GM20431 (cell line): ENCODE measurements around the gene GMPPA.

Source experiments
- in situ Hi-C: fragments of 300-500 bp; cut with MseI, MboI; formaldehyde crosslinking; loops from one replicate; pipeline ENCODE4 v1.15.0; 2020; ENCODE audit warnings: low sequenced_read_pairs; ENCODE audit not compliant: unreplicated experiment

GMPPA gene

DNA sequence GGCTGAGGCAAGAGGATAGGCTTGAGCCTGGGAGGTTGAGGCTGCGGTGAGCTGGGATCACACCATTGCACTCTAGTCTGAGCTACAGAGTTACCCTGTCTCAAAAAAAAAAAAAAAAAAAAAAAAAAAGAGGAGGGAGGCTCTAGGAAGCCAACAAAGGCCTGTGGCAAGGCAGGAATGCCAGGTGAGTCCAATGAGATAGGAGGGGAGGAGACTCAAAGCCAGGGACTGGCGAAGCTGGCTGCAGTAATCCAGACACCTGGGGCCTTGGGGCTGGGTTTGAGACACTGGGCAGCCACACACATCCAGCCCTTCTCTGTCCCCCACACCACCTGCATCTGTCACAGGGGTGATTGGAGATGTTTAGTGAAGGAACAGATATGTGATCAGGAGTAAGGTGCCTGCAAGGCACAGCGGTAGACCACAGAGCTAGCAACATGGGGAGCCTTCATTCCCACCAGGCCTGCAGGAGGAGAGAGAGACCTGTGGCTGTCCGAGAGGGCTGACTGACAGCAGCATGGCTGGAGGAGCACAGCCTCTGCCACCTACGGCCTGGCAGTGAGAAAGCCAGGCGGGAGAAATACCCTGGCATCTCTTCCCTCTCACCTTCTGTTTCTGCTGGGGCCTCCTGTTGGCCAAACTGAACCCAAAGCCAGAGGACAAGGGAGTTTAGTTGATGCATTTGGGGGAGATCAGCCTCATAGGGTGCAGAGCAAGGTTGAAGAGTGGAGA lies 35.4 kb downstream of the GMPPA start:
- in situ Hi-C loops = no loop called here

DNA sequence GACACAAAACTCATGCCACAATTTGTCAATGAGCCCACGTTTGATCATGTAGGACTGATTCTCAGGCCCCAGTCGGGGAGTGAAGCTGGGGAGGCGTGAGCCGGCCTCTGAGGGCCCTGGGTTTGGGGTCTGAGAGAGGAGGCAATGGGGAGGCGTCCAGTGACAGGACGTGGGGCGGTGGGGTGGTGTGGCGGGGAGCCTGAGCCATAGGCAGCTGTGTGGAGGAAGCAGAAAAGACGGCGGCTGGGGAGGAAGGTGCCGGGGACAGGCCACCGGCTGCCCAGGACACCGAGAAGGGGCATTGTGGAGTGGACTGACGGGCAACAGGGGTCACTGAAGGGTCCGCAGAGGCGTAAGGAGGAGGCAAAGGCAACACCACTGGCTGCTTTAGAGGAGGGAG lies 37.7 kb downstream of the GMPPA start:
- in situ Hi-C loops = no loop called here

DNA sequence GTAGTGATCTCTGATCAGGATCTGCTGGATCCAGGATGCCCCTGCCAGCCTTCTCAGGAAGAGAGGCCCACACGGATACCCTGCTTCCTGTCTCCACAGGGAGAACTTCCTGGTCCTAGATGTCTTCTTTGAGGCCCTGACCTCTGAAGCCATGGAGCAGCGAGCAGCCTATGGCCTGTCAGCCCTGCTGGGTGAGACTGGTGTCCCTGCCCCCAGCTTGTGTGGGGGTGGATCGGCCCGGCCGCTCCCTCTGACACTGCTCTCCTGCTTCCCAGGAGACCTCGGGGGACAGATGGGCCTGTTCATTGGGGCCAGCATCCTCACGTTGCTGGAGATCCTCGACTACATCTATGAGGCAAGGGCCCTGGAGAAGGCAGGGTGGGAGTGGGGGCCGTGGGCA lies 38.3 kb downstream of the GMPPA start:
- in situ Hi-C loops = no loop called here

- in situ Hi-C loops = no loop called here
Observed at GRCh38 chr2:219537657-219538488, 39.2 kb downstream of the GMPPA start.

GRCh38 chr2:219538504-219538951 lies 39.8 kb downstream of the GMPPA start:
- in situ Hi-C loops = no loop called here

DNA sequence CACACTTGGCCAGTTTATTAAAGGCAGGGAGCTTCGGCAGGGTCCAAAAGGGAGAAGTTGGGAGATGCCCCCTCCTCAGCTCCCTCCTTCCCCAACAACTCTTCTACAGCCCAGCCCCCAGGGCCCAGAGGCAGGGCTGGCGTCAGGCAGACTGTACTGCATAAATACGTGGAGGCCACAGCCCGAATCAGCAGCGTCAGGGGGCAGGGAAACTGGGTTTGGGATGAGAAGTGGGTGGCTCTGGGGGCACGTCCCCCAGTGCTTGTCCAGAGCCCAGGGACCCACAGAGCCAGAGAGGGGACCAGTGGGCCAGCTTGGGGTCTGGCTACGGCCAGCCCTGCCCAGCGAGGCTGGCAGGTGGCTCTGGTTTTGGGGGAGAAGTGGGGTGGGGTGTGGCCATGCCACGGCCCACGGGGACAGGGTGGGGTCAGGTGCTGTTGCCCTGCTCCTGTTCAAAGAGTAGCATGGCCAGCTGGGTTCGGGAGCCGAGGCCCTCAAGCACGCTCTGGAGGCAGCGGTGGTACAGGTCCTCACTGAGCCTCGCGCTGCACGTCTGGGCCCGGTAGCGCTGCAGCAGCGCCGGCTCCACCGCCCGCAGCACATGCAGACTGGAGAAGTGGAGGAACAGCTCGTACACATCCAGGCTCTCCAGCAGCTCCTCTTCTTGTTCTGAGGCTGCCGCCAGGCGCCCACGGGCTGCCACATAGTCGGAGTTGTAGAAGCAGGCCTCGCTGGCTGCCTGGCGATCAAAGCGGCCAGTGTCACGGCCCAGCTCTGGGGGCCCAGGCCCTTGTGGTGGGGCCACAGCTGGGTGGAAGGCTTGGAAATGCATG lies 40.5 kb downstream of the GMPPA start:
- in situ Hi-C loops = no loop called here

GRCh38 chr2:219539926-219540678 lies 41.4 kb downstream of the GMPPA start:
- in situ Hi-C loops = no loop called here

- in situ Hi-C loops = no loop called here
Observed at GRCh38 chr2:219540784-219541504, 42.3 kb downstream of the GMPPA start.

DNA sequence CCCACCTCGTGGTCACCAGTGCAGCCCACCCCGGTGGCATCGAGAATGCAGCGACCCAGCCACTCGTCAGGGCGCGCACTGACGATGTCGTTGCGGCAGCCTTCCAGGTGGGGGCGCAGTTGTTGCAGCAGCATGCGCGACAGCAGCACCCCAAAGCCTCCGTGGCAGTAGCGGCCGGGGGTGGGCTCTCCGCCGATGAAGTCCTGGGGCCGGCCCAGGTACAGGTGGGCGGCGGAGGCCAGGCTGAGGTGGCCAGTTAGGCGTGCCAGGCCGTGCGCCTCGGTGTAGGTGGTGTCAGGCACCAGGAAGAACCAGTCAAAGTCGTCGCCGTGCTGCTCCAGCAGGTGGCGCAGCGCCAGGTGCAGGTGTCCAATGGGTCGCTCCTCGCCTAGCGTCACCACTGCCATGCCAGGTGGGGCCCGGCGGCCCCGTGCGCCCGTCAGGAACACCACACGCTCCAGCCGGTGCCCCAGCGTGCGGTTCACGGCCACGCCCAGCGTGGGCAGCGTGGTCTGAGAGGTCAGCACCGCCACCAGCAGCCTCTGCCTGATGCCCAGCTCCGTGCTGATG lies 43.0 kb downstream of the GMPPA start:
- in situ Hi-C loops = no loop called here

DNA sequence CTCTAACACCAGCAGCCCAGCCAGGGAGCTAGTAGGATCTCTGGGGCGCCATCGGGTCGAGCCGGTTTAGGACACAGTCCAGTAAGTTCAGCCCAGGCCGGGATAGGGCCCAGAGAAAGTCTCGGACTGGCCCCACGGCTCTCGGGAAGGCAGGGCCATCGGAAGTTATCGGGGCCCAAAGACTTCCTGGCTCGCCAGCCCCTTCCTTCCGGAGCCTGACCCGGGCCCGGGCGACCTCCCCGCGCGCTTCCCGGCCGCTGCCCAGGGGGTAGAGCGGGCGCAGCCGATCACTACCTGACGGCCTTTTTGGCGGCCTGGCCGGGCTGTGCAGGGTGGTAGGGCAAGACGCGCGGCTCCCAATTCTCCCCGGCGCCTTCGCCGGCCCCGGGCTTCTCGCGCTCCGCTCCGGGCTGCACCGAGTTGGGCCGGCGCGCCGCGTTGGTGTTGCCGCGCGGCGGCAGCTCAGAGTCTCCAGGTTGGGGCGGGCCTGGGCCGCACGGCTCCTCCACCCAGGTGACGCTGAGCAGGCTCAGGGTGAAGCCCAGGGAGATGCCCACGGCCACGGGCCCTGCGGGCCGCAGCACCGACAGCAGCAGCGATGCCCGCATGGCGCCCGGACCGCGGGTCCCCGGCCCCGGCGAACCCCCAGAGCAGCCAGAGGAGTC lies 44.4 kb downstream of the GMPPA start:
- in situ Hi-C loops = no loop called here

GRCh38 chr2:219543596-219544358 lies 45.1 kb downstream of the GMPPA start, which contains the start of the genes CHPF and TMEM198:
Gene CHPF, minus strand, starts transcription at chr2:219543809. Its CDS starts 271 bp downstream, at chr2:219543538.
Gene TMEM198, plus strand, starts transcription at chr2:219544028. Its CDS starts 700 bp downstream, at chr2:219544728.
- in situ Hi-C loops = no loop called here

DNA sequence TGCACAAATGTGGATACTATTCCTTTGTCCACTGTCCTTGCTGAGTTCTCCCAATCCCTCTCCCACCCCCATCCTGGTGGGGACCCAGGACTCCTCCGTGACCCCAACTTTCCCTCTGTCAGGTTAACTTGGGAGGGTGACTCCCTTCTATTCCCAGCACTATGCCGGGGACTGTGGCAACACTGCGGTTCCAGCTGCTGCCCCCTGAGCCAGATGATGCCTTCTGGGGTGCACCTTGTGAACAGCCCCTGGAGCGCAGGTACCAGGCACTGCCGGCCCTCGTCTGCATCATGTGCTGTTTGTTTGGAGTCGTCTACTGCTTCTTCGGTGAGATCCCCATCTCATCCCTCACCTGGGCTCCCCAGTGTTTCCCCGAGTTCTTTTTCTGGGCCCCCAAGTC lies 45.9 kb downstream of the GMPPA start:
- in situ Hi-C loops = no loop called here

DNA sequence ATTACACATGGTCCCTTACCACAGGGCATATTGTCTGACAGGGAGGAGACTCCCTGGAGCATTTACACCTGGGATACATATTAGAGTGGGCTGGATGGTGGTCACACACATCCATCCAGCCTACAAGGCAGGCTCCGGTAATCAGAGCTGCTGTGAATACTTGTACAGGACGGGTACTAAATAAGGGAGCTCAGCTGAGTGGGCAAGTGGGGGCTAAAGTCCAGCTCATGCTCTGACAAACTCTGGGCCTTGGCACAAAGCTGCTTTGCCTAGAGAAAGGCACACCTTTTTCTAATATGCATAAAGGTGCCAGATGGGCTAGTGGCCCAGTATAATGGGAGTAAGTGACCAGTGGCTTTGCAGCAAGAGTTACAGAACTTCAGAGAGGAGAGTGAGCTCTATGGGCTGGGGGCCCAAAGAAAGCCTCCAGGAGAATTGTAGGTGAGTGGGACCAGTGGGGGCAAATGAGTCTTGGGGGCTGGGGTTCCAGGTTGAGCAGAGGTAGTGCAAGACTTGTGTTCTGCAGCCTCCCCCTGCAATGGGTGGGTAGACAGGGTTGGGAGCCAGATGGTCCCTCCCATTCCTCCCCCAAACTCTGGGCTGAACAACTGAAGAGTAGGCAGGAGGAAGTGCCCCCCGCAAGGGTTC lies 46.7 kb downstream of the GMPPA start:
- in situ Hi-C loops = no loop called here

GRCh38 chr2:219545943-219546352 lies 47.3 kb downstream of the GMPPA start:
- in situ Hi-C loops = no loop called here

GRCh38 chr2:219547621-219548020 lies 48.9 kb downstream of the GMPPA start:
- in situ Hi-C loops = no loop called here

DNA sequence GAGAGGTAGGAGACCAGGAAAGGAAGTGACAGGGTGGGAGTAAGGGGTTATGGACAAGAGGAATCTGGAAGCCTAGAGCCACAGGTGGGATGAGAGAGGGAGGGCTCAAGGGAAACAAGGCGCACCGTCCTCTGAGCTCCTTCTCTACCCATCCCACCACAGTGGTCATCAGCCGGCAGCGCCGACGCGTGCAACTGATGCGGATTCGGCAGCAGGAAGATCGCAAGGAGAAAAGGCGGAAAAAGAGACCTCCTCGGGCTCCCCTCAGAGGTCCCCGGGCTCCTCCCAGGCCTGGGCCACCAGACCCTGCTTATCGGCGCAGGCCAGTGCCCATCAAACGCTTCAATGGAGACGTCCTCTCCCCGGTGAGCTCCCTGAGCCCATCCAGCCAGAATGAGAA lies 50.3 kb downstream of the GMPPA start:
- in situ Hi-C loops = no loop called here

GRCh38 chr2:219549619-219550018 lies 50.9 kb downstream of the GMPPA start:
- in situ Hi-C loops = no loop called here
